Measurements from ENCODE around the gene GMCL1. TPM values are rescaled to one million over a fixed set of nuclear protein-coding genes. Genes with fewer than 3 reads are reported as not detected.

GMCL1 gene
- total RNA-seq, 1 donor from 2014 or later: 10.4 TPM

DNA sequence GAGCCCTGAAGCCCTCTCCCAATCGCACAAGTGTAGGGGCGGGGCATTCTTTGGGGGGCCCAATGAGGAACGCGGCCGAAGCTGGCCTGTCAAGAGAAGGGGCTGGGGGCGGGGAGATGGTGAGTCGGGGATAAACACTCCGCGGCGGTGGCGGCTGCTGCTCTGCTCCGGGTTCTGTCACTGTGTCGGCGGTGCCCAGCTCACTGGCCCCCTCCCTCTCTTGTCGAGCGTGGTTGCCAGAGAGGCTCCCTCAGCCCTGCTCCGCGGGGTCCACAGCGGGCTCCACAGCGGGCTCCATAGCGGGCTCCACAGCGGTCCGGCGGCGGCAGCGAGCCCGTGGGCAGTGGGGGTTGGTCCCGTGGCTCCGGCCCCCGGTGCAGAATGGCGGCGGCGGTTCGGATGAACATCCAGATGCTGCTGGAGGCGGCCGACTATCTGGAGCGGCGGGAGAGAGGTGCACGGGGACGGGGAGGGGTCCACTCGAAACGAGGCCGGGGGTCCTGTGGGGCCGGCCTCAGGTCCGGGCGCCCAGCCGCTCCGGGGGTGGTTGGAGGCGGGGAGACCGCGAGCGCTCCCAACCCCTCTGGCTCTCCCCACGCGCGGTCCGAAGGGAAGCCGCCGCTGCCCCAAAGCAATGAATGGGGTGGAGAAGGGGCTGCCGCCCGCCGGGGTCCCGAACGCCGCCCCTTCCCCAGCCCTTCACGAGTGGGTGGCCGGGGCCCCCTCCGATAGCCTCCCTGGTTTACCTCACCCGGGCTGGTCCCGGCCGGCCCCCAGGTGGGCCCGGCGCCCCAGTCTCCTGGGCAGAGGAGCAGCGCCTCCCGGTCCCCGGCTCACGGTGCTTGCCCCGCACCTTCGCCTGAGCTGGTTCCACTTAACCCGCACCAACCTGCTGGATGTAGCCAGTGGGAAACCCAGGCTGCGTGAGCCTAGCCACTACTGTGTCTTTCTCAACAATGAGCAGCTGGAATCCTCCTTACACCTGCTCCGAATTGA lies 85.8 kb downstream of the GMCL1 start, which contains the start of gene MXD1:
MXD1 (plus strand) TSS at position 160 of the 996 bp plus-strand sequence; CDS start at position 382, 222 bp downstream.
- H3K27ac ChIP-seq: peak within 1 kb of the TSS; percentile 92
- H3K27me3 ChIP-seq: no peaks in the 10 kb centered on the region
- intact Hi-C loops (cut with DNase I): loop anchor here (1.0 to 10.0 kb wide), 9 partner anchors 114 to 1310 kb away; partner anchors contain the start of genes C2orf42, PAIP2B, PCYOX1 and SNRPG
- H3K4me3 ChIP-seq: peak within 1 kb of the TSS; percentile 81 to 89
- peaks cover 6 to 10% of the 10 kb centered on the region in 2 donors for H3K36me3 ChIP-seq
- no peak for DNase-seq (ENCODE audit: low spot score in 2 of 2)
- peaks cover 0 to 17% of the 10 kb centered on the region in 2 donors for H3K4me1 ChIP-seq
- H3K9me3 ChIP-seq: no peaks in the 10 kb centered on the region
- TF ChIP-seq, protein P1, sequence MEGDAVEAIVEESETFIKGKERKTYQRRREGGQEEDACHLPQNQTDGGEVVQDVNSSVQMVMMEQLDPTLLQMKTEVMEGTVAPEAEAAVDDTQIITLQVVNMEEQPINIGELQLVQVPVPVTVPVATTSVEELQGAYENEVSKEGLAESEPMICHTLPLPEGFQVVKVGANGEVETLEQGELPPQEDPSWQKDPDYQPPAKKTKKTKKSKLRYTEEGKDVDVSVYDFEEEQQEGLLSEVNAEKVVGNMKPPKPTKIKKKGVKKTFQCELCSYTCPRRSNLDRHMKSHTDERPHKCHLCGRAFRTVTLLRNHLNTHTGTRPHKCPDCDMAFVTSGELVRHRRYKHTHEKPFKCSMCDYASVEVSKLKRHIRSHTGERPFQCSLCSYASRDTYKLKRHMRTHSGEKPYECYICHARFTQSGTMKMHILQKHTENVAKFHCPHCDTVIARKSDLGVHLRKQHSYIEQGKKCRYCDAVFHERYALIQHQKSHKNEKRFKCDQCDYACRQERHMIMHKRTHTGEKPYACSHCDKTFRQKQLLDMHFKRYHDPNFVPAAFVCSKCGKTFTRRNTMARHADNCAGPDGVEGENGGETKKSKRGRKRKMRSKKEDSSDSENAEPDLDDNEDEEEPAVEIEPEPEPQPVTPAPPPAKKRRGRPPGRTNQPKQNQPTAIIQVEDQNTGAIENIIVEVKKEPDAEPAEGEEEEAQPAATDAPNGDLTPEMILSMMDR (IDR thresholded peaks at IDR 0.05): no peak

DNA sequence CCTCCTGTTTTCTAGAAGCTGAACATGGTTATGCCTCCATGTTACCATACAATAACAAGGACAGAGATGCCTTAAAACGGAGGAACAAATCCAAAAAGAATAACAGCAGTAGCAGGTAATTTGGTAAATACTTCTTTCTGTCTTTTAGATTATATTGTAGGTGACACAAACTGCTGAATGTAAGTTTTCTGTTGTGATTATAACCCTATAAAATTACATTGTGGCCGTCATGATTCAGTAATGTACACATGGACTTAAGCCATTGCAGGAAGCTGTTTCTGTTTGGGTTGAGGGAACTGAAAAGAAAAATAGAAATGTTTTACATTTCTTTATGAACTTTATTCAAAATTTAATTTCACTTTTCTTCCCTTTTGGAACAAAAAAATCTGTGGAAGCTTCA lies 86.6 kb downstream of the GMCL1 start:
- H3K4me1 ChIP-seq: peaks cover 0 to 17% of the 10 kb centered on the region in 2 donors
- no peaks in the 10 kb centered on the region for H3K27me3 ChIP-seq
- TF ChIP-seq, protein P1 (IDR thresholded peaks at IDR 0.05): no peak
- no peak for DNase-seq (ENCODE audit: low spot score in 2 of 2)
- peak overlapping the region; percentile 89 to 90 for H3K27ac ChIP-seq
- H3K4me3 ChIP-seq: peak overlapping the region; percentile 81 to 89
- H3K36me3 ChIP-seq: peaks cover 3 to 7% of the 10 kb centered on the region in 2 donors
- no peaks in the 10 kb centered on the region for H3K9me3 ChIP-seq
- intact Hi-C loops (cut with DNase I): loop anchor here (10.0 kb wide), 1 partner anchor 1309 kb away; the partner anchor contains the start of gene PAIP2B

DNA sequence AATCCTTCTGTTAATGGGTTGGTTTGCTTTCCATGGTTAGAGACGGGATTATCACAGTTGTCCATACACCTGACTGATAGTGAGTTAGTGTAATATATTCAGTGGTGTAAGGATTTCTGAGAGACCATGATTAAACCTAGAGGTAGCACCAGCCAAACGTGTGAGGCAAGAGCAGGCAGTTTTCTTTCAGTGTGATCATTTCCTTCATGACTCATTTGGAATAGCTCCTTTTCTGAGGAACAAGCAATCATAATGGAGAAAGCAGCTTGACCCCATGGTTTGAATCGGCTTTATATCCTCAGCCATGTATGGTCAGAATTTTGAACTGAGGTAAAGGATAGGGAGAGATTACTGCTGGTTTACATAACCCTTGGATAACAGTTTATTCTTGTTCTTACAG lies 88.4 kb downstream of the GMCL1 start:
- Histone ChIP-seq H3K4me3 (peak overlapping the region in 1 of 2 donors; percentile 23), H3K4me1 (peaks cover 0 to 17% of the 10 kb centered on the region in 2 donors), H3K27me3 (no peaks in the 10 kb centered on the region), H3K9me3 (no peaks in the 10 kb centered on the region), H3K36me3 (peaks cover 7 to 21% of the 10 kb centered on the region in 2 donors), H3K27ac (peak overlapping the region; percentile 76 to 85)
- peak; percentile 19 to 80 for DNase-seq (ENCODE audit: low spot score in 2 of 2)
- intact Hi-C loops (cut with DNase I): loop anchor here (10.0 kb wide), 1 partner anchor 1307 kb away; the partner anchor contains the start of gene PAIP2B
- TF ChIP-seq, protein P1 (IDR thresholded peaks at IDR 0.05): no peak

DNA sequence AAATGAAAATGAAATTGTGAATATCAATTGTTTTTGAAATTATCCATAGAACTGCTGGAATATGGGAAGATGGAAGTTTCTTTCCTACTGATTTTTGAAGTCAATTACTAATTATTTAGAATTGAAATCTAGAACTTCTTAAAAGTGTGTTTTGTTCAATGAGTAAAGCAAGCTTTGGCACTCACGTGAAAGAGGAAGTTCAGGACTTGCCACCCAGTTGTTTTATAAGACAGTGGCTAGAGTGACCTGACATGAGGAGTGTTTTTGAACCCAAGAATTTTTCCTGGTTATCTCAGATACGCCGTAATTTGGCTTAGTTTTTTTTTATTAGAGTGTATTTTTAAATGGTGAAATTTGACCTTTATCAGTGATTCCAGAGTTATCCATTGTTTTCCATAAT lies 88.9 kb downstream of the GMCL1 start:
- Histone ChIP-seq H3K4me3 (peak overlapping the region in 1 of 2 donors; percentile 23), H3K36me3 (peaks cover 10 to 21% of the 10 kb centered on the region in 2 donors)

DNA sequence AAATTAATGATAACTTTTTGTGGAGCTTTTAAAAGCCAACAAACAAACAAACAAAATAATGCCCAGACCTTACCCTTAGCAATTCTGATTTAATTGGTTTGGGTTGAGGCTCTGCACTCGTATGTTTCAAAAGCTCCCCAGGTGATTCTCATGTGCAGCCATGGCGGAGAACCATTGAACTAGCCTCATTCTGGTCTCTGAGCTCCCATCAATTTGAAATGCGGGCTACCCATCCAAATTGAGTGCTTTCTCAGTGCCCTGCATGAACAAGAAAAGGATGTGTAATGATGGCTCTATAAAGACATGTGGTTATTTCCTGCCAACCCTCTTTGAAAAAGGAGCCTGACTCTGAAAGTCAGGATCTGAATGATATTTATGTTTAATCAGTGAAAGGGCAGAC lies 93.7 kb downstream of the GMCL1 start:
- Histone ChIP-seq H3K4me1 (peaks cover 0 to 6% of the 10 kb centered on the region in 2 donors), H3K9me3 (no peaks in the 10 kb centered on the region), H3K27ac (no peak overlapping the region), H3K36me3 (peaks cover 10 to 21% of the 10 kb centered on the region in 2 donors), H3K27me3 (no peaks in the 10 kb centered on the region), H3K4me3 (no peak overlapping the region)
- intact Hi-C loops (cut with DNase I): no loop called here
- DNase-seq (ENCODE audit: low spot score in 2 of 2): no peak
- TF ChIP-seq, protein P1 (IDR thresholded peaks at IDR 0.05): no peak

More for the DNA sequence above, 88.9 kb downstream of the GMCL1 start:
- Histone ChIP-seq H3K27me3 (no peaks in the 10 kb centered on the region), H3K27ac (peak overlapping the region; percentile 76 to 85), H3K9me3 (no peaks in the 10 kb centered on the region), H3K4me1 (peaks cover 0 to 17% of the 10 kb centered on the region in 2 donors)
- no peak for DNase-seq (ENCODE audit: low spot score in 2 of 2)
- intact Hi-C loops (cut with DNase I): loop anchor here (10.0 kb wide), 1 partner anchor 1306 kb away; the partner anchor contains the start of gene PAIP2B
- TF ChIP-seq, protein P1 (IDR thresholded peaks at IDR 0.05): no peak

Data from ascending aorta (tissue), 2 donors.